SK-N-SH (cell line): ENCODE data around the gene MAPT. TPM values are rescaled to one million over a fixed set of nuclear protein-coding genes. Genes with fewer than 3 reads are reported as not detected.

Experiments used
- CTCF ChIA-PET: fragments of 300-600, 350-600 bp; formaldehyde crosslinking; extraction: SDS; loops from one replicate; lab custom pipeline; 2021; lab: Yijun Ruan, JAX
- POLR2A ChIA-PET: fragments of 350-600 bp; sonication (Branson Sonifier 250); formaldehyde crosslinking; extraction: SDS; loops from one replicate; lab custom pipeline; 2020; ENCODE audit warnings: antibody characterized with exemption, inconsistent platforms; lab: Yijun Ruan, JAX
- DNase-seq: peaks from one replicate; pipeline ENCODE4 v3.0.0; 2012
- H2AFZ ChIP-seq: fragments of 200-600 bp; sonication (generic); 2 replicates; pipeline ENCODE4 v1.8.1; 2016; ENCODE audit warnings: antibody characterized with exemption, mild to moderate bottlenecking, low read depth
- H3F3A ChIP-seq: fragments of 200-600 bp; sonication (generic); replicated peaks from 2 replicates; pipeline ENCODE3; 2016; ENCODE audit warnings: antibody characterized with exemption, mild to moderate bottlenecking; ENCODE audit not compliant: insufficient read depth
- H3K27ac ChIP-seq, 2 experiments: fragments of 200-500 bp in 1 of 2; fragments of 200-600 bp in 1 of 2; sonication (Bioruptor generic) in 1 of 2; sonication (generic), shearing (Covaris generic) in 1 of 2; 2 replicates each; pipeline versions ENCODE4 v1.5.1 to v1.6.1; 2014 to 2016; ENCODE audit warnings: low read depth in 2 of 2, inconsistent platforms in 1 of 2, low read length in 1 of 2, mild to moderate bottlenecking in 1 of 2, mixed read lengths in 1 of 2
- H3K27me3 ChIP-seq: fragments of 200-600 bp; sonication (generic), shearing (Covaris generic); 2 replicates; pipeline ENCODE4 v1.6.1; 2016; ENCODE audit warnings: mixed run types; ENCODE audit not compliant: insufficient read depth
- H3K36me3 ChIP-seq, 2 experiments: fragments of 200-500 bp in 1 of 2; fragments of 200-600 bp in 1 of 2; sonication (Bioruptor generic) in 1 of 2; sonication (generic) in 1 of 2; replicated peaks in 1 of 2; 2 replicates each; pipeline versions ENCODE3 to v1.5.1; 2014 to 2016; ENCODE audit warnings: low read length in 1 of 2, mild to moderate bottlenecking in 1 of 2; ENCODE audit not compliant: insufficient read depth in 2 of 2, control insufficient read depth in 1 of 2
- H3K4me1 ChIP-seq, 2 experiments: fragments of 200-500 bp in 1 of 2; fragments of 200-600 bp in 1 of 2; sonication (Bioruptor generic) in 1 of 2; sonication (generic), shearing (Covaris generic) in 1 of 2; 2 replicates each; pipeline versions ENCODE4 v1.5.1 to v1.6.1; 2014 to 2016; ENCODE audit warnings: low read depth in 1 of 2, low read length in 1 of 2, mixed run types in 1 of 2; ENCODE audit not compliant: insufficient read depth in 2 of 2, control insufficient read depth in 1 of 2
- H3K4me2 ChIP-seq: fragments of 200-600 bp; sonication (generic), shearing (Covaris generic); 2 replicates; pipeline ENCODE4 v1.6.1; 2017; ENCODE audit warnings: mixed run types
- H3K4me3 ChIP-seq, 2 experiments: fragments of 200-500 bp in 1 of 2; fragments of 200-600 bp in 1 of 2; sonication (Bioruptor generic) in 1 of 2; sonication (generic), shearing (Covaris generic) in 1 of 2; 2 replicates each; pipeline versions ENCODE4 v1.5.1 to v1.8.1; 2014 to 2016; ENCODE audit warnings: low read depth in 2 of 2, inconsistent platforms in 1 of 2, low read length in 1 of 2, mild to moderate bottlenecking in 1 of 2, mixed read lengths in 1 of 2, moderate library complexity in 1 of 2
- H3K79me2 ChIP-seq: fragments of 200-600 bp; sonication (generic); 2 replicates; pipeline ENCODE4 v1.8.1; 2017; ENCODE audit warnings: mild to moderate bottlenecking; ENCODE audit not compliant: insufficient read depth
- H3K9ac ChIP-seq: fragments of 200-600 bp; sonication (generic); 2 replicates; pipeline ENCODE4 v1.6.1; 2017; ENCODE audit warnings: mixed run types
- H3K9me2 ChIP-seq: fragments of 200-600 bp; sonication (generic); 2 replicates; pipeline ENCODE4 v1.6.1; 2017; ENCODE audit warnings: mixed run types
- H3K9me3 ChIP-seq: fragments of 200-600 bp; sonication (generic); 2 replicates; pipeline ENCODE4 v1.6.1; 2017; ENCODE audit warnings: mixed run types, mild to moderate bottlenecking, moderate library complexity
- H4K20me1 ChIP-seq: fragments of 200-600 bp; sonication (generic); 2 replicates; pipeline ENCODE4 v1.6.1; 2017; ENCODE audit warnings: mild to moderate bottlenecking, mixed run types; ENCODE audit not compliant: insufficient read depth
- EP300 ChIP-seq, 2 experiments: IDR thresholded peaks; 2 replicates each; pipeline versions ENCODE4 v1.4.0 to v1.6.1; 2012; ENCODE audit warnings: borderline replicate concordance in 1 of 2, low read depth in 1 of 2, low read length in 1 of 2
- EZH2phosphoT487 ChIP-seq: fragments of 200-600 bp; sonication (generic); IDR thresholded peaks from 2 replicates; pipeline ENCODE4 v1.6.1; 2017; ENCODE audit warnings: low read depth, mixed run types, mild to moderate bottlenecking, antibody characterized with exemption, moderate library complexity, borderline replicate concordance
- GABPA ChIP-seq: IDR thresholded peaks from 2 replicates; pipeline ENCODE4 v1.4.0; 2012; ENCODE audit warnings: low read depth, mild to moderate bottlenecking
- IRF3 ChIP-seq: fragments of 150-350 bp; IDR thresholded peaks from 2 replicates; pipeline ENCODE4 v1.6.1; 2016; ENCODE audit warnings: mild to moderate bottlenecking, low read depth, low read length
- JUND ChIP-seq: IDR thresholded peaks from 2 replicates; pipeline ENCODE4 v1.4.0; 2012
- MAX ChIP-seq: IDR thresholded peaks from 2 replicates; pipeline ENCODE4 v1.4.0; 2012; ENCODE audit warnings: low read depth
- NRF1 ChIP-seq: IDR thresholded peaks from 2 replicates; pipeline ENCODE4 v1.6.1; 2012; ENCODE audit warnings: low read depth, mild to moderate bottlenecking, low read length
- PBX3 ChIP-seq: IDR thresholded peaks from 2 replicates; pipeline ENCODE4; 2012
- REST ChIP-seq: IDR thresholded peaks from 2 replicates; pipeline ENCODE4 v1.6.1; 2012; ENCODE audit warnings: mild to moderate bottlenecking, low read depth, low read length, moderate library complexity
- RFX5 ChIP-seq: IDR thresholded peaks from 2 replicates; pipeline ENCODE4 v1.6.1; 2012; ENCODE audit warnings: mild to moderate bottlenecking, improper control_type of control experiment, low read length
- TAF1 ChIP-seq: IDR thresholded peaks from 2 replicates; pipeline ENCODE4 v1.6.1; 2012; ENCODE audit warnings: low read depth, mild to moderate bottlenecking, low read length, moderate library complexity, borderline replicate concordance
- USF2 ChIP-seq: fragments of 150-350 bp; IDR thresholded peaks from 2 replicates; pipeline ENCODE4 v1.6.1; 2017; ENCODE audit warnings: antibody characterized with exemption, low read length, low read depth, borderline replicate concordance
- YY1 ChIP-seq: IDR thresholded peaks from 2 replicates; pipeline ENCODE4 v1.4.0; 2012; ENCODE audit warnings: low read depth, mild to moderate bottlenecking
- ZBTB33 ChIP-seq: IDR thresholded peaks from 2 replicates; pipeline ENCODE4 v1.4.0; 2012; ENCODE audit warnings: low read depth, borderline replicate concordance
- WGBS: methylation state at CpG from one replicate; pipeline ENCODE4 v1.1.6; 2017; ENCODE audit warnings: low lambda C conversion rate; 5-methylcytosine and 5-hydroxymethylcytosine counted together
- polyA plus RNA-seq, 3 experiments: library from polyadenylated mRNA; depleted of rRNA; stranded (reverse); fragments of >200 nt; gene quantifications; 2 replicates each; pipeline ENCODE4 v1.2.3, GENCODE V29; 2012

MAPT gene
- polyA plus RNA-seq, 1 of the 3 experiments (the other 2 are of a cell fraction): 0.74 TPM

- Histone ChIP-seq H3K9me2 (no peaks in the 10 kb centered on the region), H3K27ac (no peak overlapping the region), H3K4me1 (no peaks in the 10 kb centered on the region; a peak in 1 of 4 replicates), H3K27me3 (peaks cover 37% of the 10 kb centered on the region), H2AFZ (no peak overlapping the region), H3F3A (no peaks in the 10 kb centered on the region), H3K4me2 (no peak overlapping the region), H3K36me3 (no peaks in the 10 kb centered on the region), H3K9ac (no peak overlapping the region), H3K9me3 (no peaks in the 10 kb centered on the region), H3K79me2 (no peaks in the 10 kb centered on the region), H4K20me1 (no peaks in the 10 kb centered on the region), H3K4me3 (no peak overlapping the region)
- ChIA-PET POLR2A (no interaction called here), CTCF (interaction anchor here (1.1 to 1.3 kb wide), 2 partner anchors 22 to 74 kb away, joined by 3 read pairs; partner anchors contain the start of gene MAPT)
- no peak for TF ChIP-seq USF2
- no peak for TF ChIP-seq EZH2phosphoT487
- TF ChIP-seq EP300 (IDR thresholded peaks at IDR 0.05; ENCODE audit: borderline replicate concordance in 1 of 2, low read depth in 1 of 2, low read length in 1 of 2): no peak
- no peak for TF ChIP-seq YY1
- no peak for TF ChIP-seq GABPA
- no peak for TF ChIP-seq RFX5
- no peak for TF ChIP-seq ZBTB33
- no peak for TF ChIP-seq PBX3
- TF ChIP-seq TAF1: no peak
- TF ChIP-seq NRF1: no peak
- TF ChIP-seq REST: no peak
- TF ChIP-seq MAX: no peak
- TF ChIP-seq JUND: no peak
- no peak for TF ChIP-seq IRF3
- DNase-seq: no peak
- whole genome bisulfite sequencing: 10% methylated on average over 2 of the region's 2 CpGs
Observed at GRCh38 chr17:45968732-45969131, 74.4 kb downstream of the MAPT start.
